ENCODE measurements around the gene MACROD1.

DNA sequence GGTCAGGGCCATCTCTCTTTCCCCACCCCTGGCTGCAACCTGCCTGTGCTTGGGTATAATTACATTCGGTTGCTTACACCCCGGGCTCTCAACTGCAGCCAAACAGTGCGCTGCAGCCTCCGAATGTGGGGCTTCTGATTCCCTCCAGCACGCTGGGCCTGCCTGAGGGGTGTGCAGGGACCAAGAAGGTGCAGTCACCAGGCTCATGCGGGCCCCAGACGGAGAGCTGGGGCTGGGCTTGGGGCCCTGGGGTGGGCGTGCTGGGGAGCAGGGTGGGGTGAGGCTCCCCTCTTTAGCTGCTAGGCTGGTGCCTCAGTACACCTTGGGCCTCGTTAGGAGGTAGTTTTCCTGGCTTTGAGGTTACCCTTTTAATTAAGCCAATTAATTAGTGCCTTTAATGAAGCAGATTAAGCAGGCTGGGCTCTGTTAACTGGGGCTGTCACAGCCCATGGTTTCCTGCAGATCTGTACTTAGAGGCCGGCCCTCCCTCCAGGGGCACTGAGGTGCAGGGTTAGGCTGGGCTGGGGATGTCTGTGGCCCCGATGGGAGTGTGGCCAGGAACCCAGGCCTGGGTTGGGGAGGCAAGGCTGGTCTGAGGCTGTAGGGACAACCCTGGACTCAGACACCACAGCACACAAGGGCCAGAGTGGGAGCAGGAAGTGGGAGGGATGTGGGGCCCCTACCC lies 112.8 kb downstream of the MACROD1 start:
- TF ChIP-seq POLR2AphosphoS5 (IDR thresholded peaks at IDR 0.05): no peak
- TF ChIP-seq, protein P1, sequence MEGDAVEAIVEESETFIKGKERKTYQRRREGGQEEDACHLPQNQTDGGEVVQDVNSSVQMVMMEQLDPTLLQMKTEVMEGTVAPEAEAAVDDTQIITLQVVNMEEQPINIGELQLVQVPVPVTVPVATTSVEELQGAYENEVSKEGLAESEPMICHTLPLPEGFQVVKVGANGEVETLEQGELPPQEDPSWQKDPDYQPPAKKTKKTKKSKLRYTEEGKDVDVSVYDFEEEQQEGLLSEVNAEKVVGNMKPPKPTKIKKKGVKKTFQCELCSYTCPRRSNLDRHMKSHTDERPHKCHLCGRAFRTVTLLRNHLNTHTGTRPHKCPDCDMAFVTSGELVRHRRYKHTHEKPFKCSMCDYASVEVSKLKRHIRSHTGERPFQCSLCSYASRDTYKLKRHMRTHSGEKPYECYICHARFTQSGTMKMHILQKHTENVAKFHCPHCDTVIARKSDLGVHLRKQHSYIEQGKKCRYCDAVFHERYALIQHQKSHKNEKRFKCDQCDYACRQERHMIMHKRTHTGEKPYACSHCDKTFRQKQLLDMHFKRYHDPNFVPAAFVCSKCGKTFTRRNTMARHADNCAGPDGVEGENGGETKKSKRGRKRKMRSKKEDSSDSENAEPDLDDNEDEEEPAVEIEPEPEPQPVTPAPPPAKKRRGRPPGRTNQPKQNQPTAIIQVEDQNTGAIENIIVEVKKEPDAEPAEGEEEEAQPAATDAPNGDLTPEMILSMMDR (IDR thresholded peaks at IDR 0.05): no peak

Measured in prostate gland (tissue), 2 donors.